IMR-90 (cell line): ENCODE results near the gene PACSIN2. TPM values are rescaled to one million over a fixed set of nuclear protein-coding genes. Genes with fewer than 3 reads are reported as not detected.

Experiments
- ATAC-seq: fragments of 200-7000 bp; cut with Tn5 transposase; 2 replicates; pipeline ENCODE4 v1.9.1; 2020; ENCODE audit warnings: low read depth, mild to moderate bottlenecking, moderate library complexity
- BruUV-seq: library from RNA; stranded (reverse); fragments of 400-500 nt; replicated peaks from 2 replicates; lab custom pipeline; 2021; lab: Mats Ljungman, UMichigan
- CTCF ChIA-PET: fragments of 300-600 bp; formaldehyde crosslinking; extraction: SDS; loops from one replicate; lab custom pipeline; 2021; ENCODE audit warnings: antibody characterized with exemption; lab: Yijun Ruan, JAX
- POLR2A ChIA-PET: fragments of 300-600 bp; sonication (Branson Sonifier 250); formaldehyde crosslinking; loops from one replicate; lab custom pipeline; 2022; ENCODE audit warnings: antibody characterized with exemption; ENCODE audit not compliant: unreplicated experiment; lab: Charles Lee
- DNase-seq: peaks from one replicate; pipeline ENCODE4 v3.0.0; 2013
- H2AFZ ChIP-seq: replicated peaks from 2 replicates; pipeline ENCODE3; 2013; ENCODE audit warnings: low read length, mild to moderate bottlenecking; ENCODE audit not compliant: poor library complexity
- H2AK5ac ChIP-seq: 2 replicates; pipeline ENCODE4 v1.6.1; 2013; ENCODE audit warnings: low read depth, low read length, inconsistent platforms
- H2AK9ac ChIP-seq: replicated peaks from 2 replicates; pipeline ENCODE3; 2013; ENCODE audit warnings: mild to moderate bottlenecking, low read depth, low read length, moderate library complexity; ENCODE audit not compliant: poor library complexity
- H2BK120ac ChIP-seq: 2 replicates; pipeline ENCODE4 v1.6.1; 2013; ENCODE audit warnings: low read depth, low read length, inconsistent platforms
- H2BK15ac ChIP-seq: 3 replicates; pipeline ENCODE4 v1.6.1; 2013; ENCODE audit warnings: low read depth, low read length, inconsistent platforms
- H2BK20ac ChIP-seq: 2 replicates; pipeline ENCODE4 v1.6.1; 2013; ENCODE audit warnings: low read depth, mild to moderate bottlenecking, inconsistent platforms, low read length, moderate library complexity
- H2BK5ac ChIP-seq: 2 replicates; pipeline ENCODE4 v1.6.1; 2013; ENCODE audit warnings: mild to moderate bottlenecking, low read depth, low read length, inconsistent platforms; ENCODE audit not compliant: poor library complexity, severe bottlenecking
- H3K14ac ChIP-seq: replicated peaks from 2 replicates; pipeline ENCODE4 v1.6.1; 2013; ENCODE audit warnings: low read depth, low read length, inconsistent platforms
- H3K18ac ChIP-seq: 2 replicates; pipeline ENCODE4 v1.6.1; 2013; ENCODE audit warnings: low read depth, low read length, control low read depth
- H3K23ac ChIP-seq: 2 replicates; pipeline ENCODE4 v1.6.1; 2013; ENCODE audit warnings: low read depth, low read length, inconsistent platforms
- H3K27ac ChIP-seq: 2 replicates; pipeline ENCODE4 v1.5.1; 2013; ENCODE audit warnings: mild to moderate bottlenecking, control low read depth, low read length; ENCODE audit not compliant: insufficient read depth
- H3K27me3 ChIP-seq: 2 replicates; pipeline ENCODE4 v1.6.1; 2013; ENCODE audit warnings: low read length; ENCODE audit not compliant: control insufficient read depth, insufficient read depth
- H3K36me3 ChIP-seq: 2 replicates; pipeline ENCODE4 v1.6.1; 2013; ENCODE audit warnings: low read length, mixed read lengths; ENCODE audit not compliant: control insufficient read depth, insufficient read depth
- H3K4ac ChIP-seq: 2 replicates; pipeline ENCODE4 v1.6.1; 2013; ENCODE audit warnings: low read depth, low read length, inconsistent platforms
- H3K4me1 ChIP-seq: 2 replicates; pipeline ENCODE4 v1.6.1; 2013; ENCODE audit warnings: low read length, mixed read lengths; ENCODE audit not compliant: control insufficient read depth, insufficient read depth
- H3K4me2 ChIP-seq: 2 replicates; pipeline ENCODE4 v1.6.1; 2013; ENCODE audit warnings: low read depth, mild to moderate bottlenecking, control low read depth, low read length, moderate library complexity
- H3K4me3 ChIP-seq: 2 replicates; pipeline ENCODE4 v1.5.1; 2013; ENCODE audit warnings: low read depth, mild to moderate bottlenecking, control low read depth, low read length, moderate library complexity; ENCODE audit not compliant: insufficient read depth
- H3K56ac ChIP-seq: 2 replicates; pipeline ENCODE4 v1.6.1; 2013; ENCODE audit warnings: low read length, inconsistent platforms; ENCODE audit not compliant: insufficient read depth; ENCODE audit errors: extremely low read depth
- H3K79me1 ChIP-seq, 2 experiments: 2 replicates each; pipeline ENCODE4 v1.6.1; 2013; ENCODE audit warnings: low read length in 2 of 2, inconsistent platforms in 1 of 2, low read depth in 1 of 2
- H3K9ac ChIP-seq: 2 replicates; pipeline ENCODE4 v1.6.1; 2013; ENCODE audit warnings: low read depth, low read length, control low read depth
- H3K9me1 ChIP-seq: 2 replicates; pipeline ENCODE4 v1.6.1; 2013; ENCODE audit warnings: low read length, inconsistent platforms; ENCODE audit not compliant: insufficient read depth
- H3K9me3 ChIP-seq: 2 replicates; pipeline ENCODE4 v1.6.1; 2013; ENCODE audit warnings: low read length; ENCODE audit not compliant: control insufficient read depth, insufficient read depth
- H4K20me1 ChIP-seq: 2 replicates; pipeline ENCODE4 v1.6.1; 2013; ENCODE audit warnings: low read length, inconsistent platforms; ENCODE audit not compliant: insufficient read depth
- H4K5ac ChIP-seq: 2 replicates; pipeline ENCODE4 v1.6.1; 2013; ENCODE audit warnings: mild to moderate bottlenecking, low read depth, low read length, control low read depth
- H4K8ac ChIP-seq, 2 experiments: 2 replicates each; pipeline ENCODE4 v1.6.1; 2013; ENCODE audit warnings: low read depth in 2 of 2, low read length in 2 of 2, control low read depth in 1 of 2, inconsistent platforms in 1 of 2
- H4K91ac ChIP-seq: 2 replicates; pipeline ENCODE4 v1.6.1; 2013; ENCODE audit warnings: low read depth, low read length, inconsistent platforms; ENCODE audit not compliant: insufficient read depth
- BHLHE40 ChIP-seq: fragments of 150-350 bp; IDR thresholded peaks from 2 replicates; pipeline ENCODE4 v1.6.1; 2016; ENCODE audit warnings: mild to moderate bottlenecking, low read depth, low read length
- CEBPB ChIP-seq: IDR thresholded peaks from 2 replicates; pipeline ENCODE4 v1.6.1; 2012; ENCODE audit warnings: low read depth, low read length, improper control_type of control experiment
- CHD1 ChIP-seq: IDR thresholded peaks from 2 replicates; pipeline ENCODE4 v1.6.1; 2012; ENCODE audit warnings: low read depth, low read length, improper control_type of control experiment
- MAZ ChIP-seq: IDR thresholded peaks from 2 replicates; pipeline ENCODE4 v1.6.1; 2012; ENCODE audit warnings: low read depth, mild to moderate bottlenecking, low read length, improper control_type of control experiment, moderate library complexity, borderline replicate concordance
- MXI1 ChIP-seq: IDR thresholded peaks from 2 replicates; pipeline ENCODE4 v1.6.1; 2012; ENCODE audit warnings: low read depth, mild to moderate bottlenecking, low read length, moderate library complexity, borderline replicate concordance
- NFE2L2 ChIP-seq: fragments of 150-350 bp; IDR thresholded peaks from 2 replicates; pipeline ENCODE4 v1.6.1; 2016; ENCODE audit warnings: low read depth, mild to moderate bottlenecking, low read length
- POLR2A ChIP-seq: IDR thresholded peaks from 2 replicates; pipeline ENCODE4 v1.6.1; 2012; ENCODE audit warnings: mild to moderate bottlenecking, low read depth, low read length
- RCOR1 ChIP-seq: IDR thresholded peaks from 2 replicates; pipeline ENCODE4 v1.6.1; 2012; ENCODE audit warnings: mild to moderate bottlenecking, low read length, improper control_type of control experiment; ENCODE audit not compliant: insufficient replicate concordance
- USF2 ChIP-seq: fragments of 150-350 bp; IDR thresholded peaks from 2 replicates; pipeline ENCODE4 v1.6.1; 2017; ENCODE audit warnings: mild to moderate bottlenecking, antibody characterized with exemption, low read length, low read depth
- WGBS, 2 experiments: methylation state at CpG; one replicate each; pipeline versions ENCODE4 v1.1.5 to v1.1.7; 2013; ENCODE audit warnings: missing lambda C conversion rate in 2 of 2; ENCODE audit not compliant: insufficient read length in 1 of 2; ENCODE audit errors: extremely low coverage in 2 of 2; 5-methylcytosine and 5-hydroxymethylcytosine counted together
- dilution Hi-C: fragments of 300-500 bp; cut with HindIII; formaldehyde crosslinking; loops from one replicate; pipeline ENCODE4 v1.14.3; 2018; ENCODE audit warnings: low sequenced_read_pairs; ENCODE audit not compliant: unreplicated experiment
- in situ Hi-C: fragments of 300-500 bp; cut with MboI; formaldehyde crosslinking; loops from 3 replicates; pipeline ENCODE4 v1.14.3; 2019; ENCODE audit warnings: low sequenced_read_pairs, inconsistent platforms, mixed read lengths
- intact Hi-C: fragments of 100-400 bp; cut with micrococcal nuclease; formaldehyde crosslinking; loops from 2 replicates; pipeline ENCODE4 v1.10.0; 2022
- polyA plus RNA-seq, 3 experiments: library from polyadenylated mRNA; depleted of rRNA; stranded (reverse); fragments of >200 nt; gene quantifications; 2 replicates each; pipeline ENCODE4 v1.2.3, GENCODE V29; 2012; ENCODE audit warnings: low replicate concordance in 1 of 3
- total RNA-seq: library from RNA; depleted of rRNA; stranded (reverse); fragments of >200 nt; gene quantifications from 2 replicates; pipeline ENCODE4 v1.2.3, GENCODE V29; 2012

The PACSIN2 gene
- total and polyA plus RNA-seq, 2 of the 4 experiments (the other 2 are of a cell fraction): 85.0 to 118 TPM

GRCh38 chr22:42977569-42977968, 37.4 kb downstream of the PACSIN2 start:
- no peak overlapping the region for H3K9ac ChIP-seq

More at GRCh38 chr22:42977569-42977968, 37.4 kb downstream of the PACSIN2 start:
- peaks cover 23% of the 10 kb centered on the region for H3K4me1 ChIP-seq
- no peaks in the 10 kb centered on the region for H3K27me3 ChIP-seq
- peaks cover 32 to 69% of the 10 kb centered on the region in 2 experiments for H3K79me1 ChIP-seq
- H2BK120ac ChIP-seq: no peak overlapping the region
- POLR2A ChIA-PET: no interaction called here
- BruUV-seq: no TSS peak
- no peak overlapping the region; the same call in 1 of the 2 replicates for H3K14ac ChIP-seq
- H2BK15ac ChIP-seq: no peak overlapping the region
- dilution Hi-C loops: no loop called here
- peaks cover 64% of the 10 kb centered on the region for H4K20me1 ChIP-seq
- no peak overlapping the region for H3K18ac ChIP-seq
- H2BK20ac ChIP-seq: no peak overlapping the region
- peaks cover 35% of the 10 kb centered on the region for H3K9me1 ChIP-seq
- no peak overlapping the region for H3K56ac ChIP-seq
- CTCF ChIA-PET: interaction anchor here (1.0 kb wide), 1 partner anchor 13 kb away, joined by 3 read pairs; no protein-coding TSS in a partner anchor
- intact Hi-C loops: no loop called here
- no peak overlapping the region for H3K27ac ChIP-seq
- no peak overlapping the region for H3K4me3 ChIP-seq
- H3K9me3 ChIP-seq: no peaks in the 10 kb centered on the region
- no peaks in the 10 kb centered on the region for H3K36me3 ChIP-seq
- TF ChIP-seq POLR2A (no peak), NFE2L2 (no peak), MAZ (no peak), RCOR1 (no peak), CHD1 (no peak), BHLHE40 (no peak), CEBPB (no peak), MXI1 (no peak), USF2 (no peak)
- H4K8ac ChIP-seq: no peak overlapping the region
- no peak overlapping the region for H4K5ac ChIP-seq
- no peak for DNase-seq
- ATAC-seq: no peak
- no peak overlapping the region for H2AK5ac ChIP-seq
- no CpG with 5 or more reads among the region's 6 CpGs for WGBS, 2 experiments
- no peak overlapping the region for H3K4me2 ChIP-seq
- no peak overlapping the region for H2BK5ac ChIP-seq
- peak overlapping the region; percentile 77 for H3K23ac ChIP-seq
- no peak overlapping the region for H3K4ac ChIP-seq
- in situ Hi-C loops: no loop called here
- no peak overlapping the region for H2AFZ ChIP-seq
- no peak overlapping the region for H2AK9ac ChIP-seq
- no peak overlapping the region for H4K91ac ChIP-seq
